ENCODE results near the gene PARD3B. TPM values are rescaled to one million over a fixed set of nuclear protein-coding genes. Genes with fewer than 3 reads are reported as not detected.

The PARD3B gene
- total RNA-seq, 1 experiment from 2014 or later, result 2.0 TPM

DNA sequence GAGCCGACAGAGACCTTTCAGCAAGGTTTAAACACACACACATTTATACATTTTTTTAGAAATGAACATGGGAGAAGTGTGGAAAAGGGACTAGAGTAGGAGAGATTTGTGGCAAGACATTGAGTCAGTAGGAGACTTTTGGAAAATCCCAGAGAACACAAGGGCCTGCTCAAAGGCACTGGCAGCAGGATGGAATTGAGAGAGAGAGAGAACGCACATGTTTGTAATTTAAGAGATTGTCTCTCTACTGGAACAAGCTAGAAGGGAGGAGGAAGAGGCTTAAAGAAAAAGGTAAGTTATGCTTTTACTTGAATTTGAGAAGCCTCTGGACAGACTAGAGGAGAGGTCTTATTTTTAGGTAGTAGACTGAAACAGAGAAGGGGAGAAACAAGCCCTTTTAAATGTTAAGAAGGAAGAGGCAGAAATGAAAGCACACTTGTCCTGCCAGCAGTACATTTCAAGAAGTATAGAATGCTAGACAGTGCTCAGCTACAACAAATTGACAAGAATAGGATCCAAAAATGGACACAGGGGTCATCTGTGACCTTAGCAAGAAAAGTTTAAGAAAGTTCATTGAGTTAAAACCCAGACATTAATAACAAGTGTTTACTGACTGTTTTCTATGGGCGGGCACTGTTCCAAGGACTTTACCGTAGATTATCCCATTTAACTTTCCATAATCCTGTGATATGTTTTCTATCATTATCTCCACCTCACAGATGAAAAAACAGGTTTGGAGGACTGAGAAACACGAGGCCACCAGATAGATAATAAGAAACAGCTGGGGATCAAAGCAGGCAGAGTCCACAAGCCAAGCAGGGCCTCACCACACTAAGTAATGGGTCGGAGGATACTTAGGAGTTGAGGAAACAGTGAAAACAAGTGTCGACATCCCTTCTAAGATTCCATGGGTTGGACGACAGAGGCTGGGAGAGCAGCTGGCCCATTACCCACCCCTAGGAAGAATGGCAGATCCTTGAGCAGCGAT is 830.5 kb downstream of the PARD3B start:
- H4K20me1 ChIP-seq (ENCODE audit: insufficient read depth), result no peaks in the 10 kb centered on the region
- ChIA-PET CTCF (no interaction called here), RAD21 (ENCODE audit: low non-redundant PET in 1 of 2, low total read pairs in 2 of 2, uncharacterized antibody in 2 of 2, unreplicated experiment in 2 of 2) (no interaction called here), POLR2A (no interaction called here)
- H3K36me3 ChIP-seq (ENCODE audit: control insufficient read depth in 1 of 2, insufficient read depth in 2 of 2, low read length in 2 of 2), result no peaks in the 10 kb centered on the region
- no peak overlapping the region for H3K27ac ChIP-seq (ENCODE audit: low read depth, low read length)
- no peaks in the 10 kb centered on the region for H3K9me2 ChIP-seq (ENCODE audit: insufficient read depth)
- no peak overlapping the region for H2AFZ ChIP-seq (ENCODE audit: low read depth, low read length, poor library complexity, severe bottlenecking)
- no peaks in the 10 kb centered on the region for H3K9me3 ChIP-seq (ENCODE audit: control insufficient read depth in 1 of 2, insufficient read depth in 1 of 2, low read depth in 1 of 2, low read length in 2 of 2)
- H3K4me1 ChIP-seq (ENCODE audit: control insufficient read depth in 1 of 2, insufficient read depth in 2 of 2, low read length in 2 of 2), result no peaks in the 10 kb centered on the region
- H3K4me2 ChIP-seq (ENCODE audit: low read length), result no peak overlapping the region
- TF ChIP-seq ZFX (IDR thresholded peaks at IDR 0.05) (no peak), ELF1 (IDR thresholded peaks at IDR 0.05; ENCODE audit: borderline replicate concordance, low read depth) (no peak), EZH2phosphoT487 (IDR thresholded peaks at IDR 0.05; ENCODE audit: borderline replicate concordance) (no peak), RAD21 (IDR thresholded peaks at IDR 0.05; ENCODE audit: low read depth) (no peak), POLR2AphosphoS5 (IDR thresholded peaks at IDR 0.05; ENCODE audit: low read depth, low read length) (no peak), CEBPB (IDR thresholded peaks at IDR 0.05; ENCODE audit: low read depth) (no peak), YY1 (IDR thresholded peaks at IDR 0.05; ENCODE audit: extremely low read depth, insufficient replicate concordance, low read depth, low read length) (no peak), FOSL1 (IDR thresholded peaks at IDR 0.05; ENCODE audit: low read depth) (no peak), TCF7L2 (IDR thresholded peaks at IDR 0.05; ENCODE audit: borderline replicate concordance, extremely low read depth, insufficient read depth, insufficient read length) (no peak), EGR1 (IDR thresholded peaks at IDR 0.05; ENCODE audit: low read depth) (no peak), SRF (IDR thresholded peaks at IDR 0.05; ENCODE audit: low read depth) (no peak), SP1 (IDR thresholded peaks at IDR 0.05; ENCODE audit: low read depth) (no peak)
- TF ChIP-seq, protein P1, sequence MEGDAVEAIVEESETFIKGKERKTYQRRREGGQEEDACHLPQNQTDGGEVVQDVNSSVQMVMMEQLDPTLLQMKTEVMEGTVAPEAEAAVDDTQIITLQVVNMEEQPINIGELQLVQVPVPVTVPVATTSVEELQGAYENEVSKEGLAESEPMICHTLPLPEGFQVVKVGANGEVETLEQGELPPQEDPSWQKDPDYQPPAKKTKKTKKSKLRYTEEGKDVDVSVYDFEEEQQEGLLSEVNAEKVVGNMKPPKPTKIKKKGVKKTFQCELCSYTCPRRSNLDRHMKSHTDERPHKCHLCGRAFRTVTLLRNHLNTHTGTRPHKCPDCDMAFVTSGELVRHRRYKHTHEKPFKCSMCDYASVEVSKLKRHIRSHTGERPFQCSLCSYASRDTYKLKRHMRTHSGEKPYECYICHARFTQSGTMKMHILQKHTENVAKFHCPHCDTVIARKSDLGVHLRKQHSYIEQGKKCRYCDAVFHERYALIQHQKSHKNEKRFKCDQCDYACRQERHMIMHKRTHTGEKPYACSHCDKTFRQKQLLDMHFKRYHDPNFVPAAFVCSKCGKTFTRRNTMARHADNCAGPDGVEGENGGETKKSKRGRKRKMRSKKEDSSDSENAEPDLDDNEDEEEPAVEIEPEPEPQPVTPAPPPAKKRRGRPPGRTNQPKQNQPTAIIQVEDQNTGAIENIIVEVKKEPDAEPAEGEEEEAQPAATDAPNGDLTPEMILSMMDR (IDR thresholded peaks at IDR 0.05 in 2 of 3, conservative IDR thresholded peaks at IDR 0.05 in 1 of 3; ENCODE audit: borderline replicate concordance in 1 of 3, insufficient read depth in 1 of 3, low read depth in 2 of 3, low read length in 2 of 3), result no peak
- TF ChIP-seq, protein P2, sequence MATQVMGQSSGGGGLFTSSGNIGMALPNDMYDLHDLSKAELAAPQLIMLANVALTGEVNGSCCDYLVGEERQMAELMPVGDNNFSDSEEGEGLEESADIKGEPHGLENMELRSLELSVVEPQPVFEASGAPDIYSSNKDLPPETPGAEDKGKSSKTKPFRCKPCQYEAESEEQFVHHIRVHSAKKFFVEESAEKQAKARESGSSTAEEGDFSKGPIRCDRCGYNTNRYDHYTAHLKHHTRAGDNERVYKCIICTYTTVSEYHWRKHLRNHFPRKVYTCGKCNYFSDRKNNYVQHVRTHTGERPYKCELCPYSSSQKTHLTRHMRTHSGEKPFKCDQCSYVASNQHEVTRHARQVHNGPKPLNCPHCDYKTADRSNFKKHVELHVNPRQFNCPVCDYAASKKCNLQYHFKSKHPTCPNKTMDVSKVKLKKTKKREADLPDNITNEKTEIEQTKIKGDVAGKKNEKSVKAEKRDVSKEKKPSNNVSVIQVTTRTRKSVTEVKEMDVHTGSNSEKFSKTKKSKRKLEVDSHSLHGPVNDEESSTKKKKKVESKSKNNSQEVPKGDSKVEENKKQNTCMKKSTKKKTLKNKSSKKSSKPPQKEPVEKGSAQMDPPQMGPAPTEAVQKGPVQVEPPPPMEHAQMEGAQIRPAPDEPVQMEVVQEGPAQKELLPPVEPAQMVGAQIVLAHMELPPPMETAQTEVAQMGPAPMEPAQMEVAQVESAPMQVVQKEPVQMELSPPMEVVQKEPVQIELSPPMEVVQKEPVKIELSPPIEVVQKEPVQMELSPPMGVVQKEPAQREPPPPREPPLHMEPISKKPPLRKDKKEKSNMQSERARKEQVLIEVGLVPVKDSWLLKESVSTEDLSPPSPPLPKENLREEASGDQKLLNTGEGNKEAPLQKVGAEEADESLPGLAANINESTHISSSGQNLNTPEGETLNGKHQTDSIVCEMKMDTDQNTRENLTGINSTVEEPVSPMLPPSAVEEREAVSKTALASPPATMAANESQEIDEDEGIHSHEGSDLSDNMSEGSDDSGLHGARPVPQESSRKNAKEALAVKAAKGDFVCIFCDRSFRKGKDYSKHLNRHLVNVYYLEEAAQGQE (IDR thresholded peaks at IDR 0.05; ENCODE audit: low read depth), result no peak
- TF ChIP-seq, protein P3, sequence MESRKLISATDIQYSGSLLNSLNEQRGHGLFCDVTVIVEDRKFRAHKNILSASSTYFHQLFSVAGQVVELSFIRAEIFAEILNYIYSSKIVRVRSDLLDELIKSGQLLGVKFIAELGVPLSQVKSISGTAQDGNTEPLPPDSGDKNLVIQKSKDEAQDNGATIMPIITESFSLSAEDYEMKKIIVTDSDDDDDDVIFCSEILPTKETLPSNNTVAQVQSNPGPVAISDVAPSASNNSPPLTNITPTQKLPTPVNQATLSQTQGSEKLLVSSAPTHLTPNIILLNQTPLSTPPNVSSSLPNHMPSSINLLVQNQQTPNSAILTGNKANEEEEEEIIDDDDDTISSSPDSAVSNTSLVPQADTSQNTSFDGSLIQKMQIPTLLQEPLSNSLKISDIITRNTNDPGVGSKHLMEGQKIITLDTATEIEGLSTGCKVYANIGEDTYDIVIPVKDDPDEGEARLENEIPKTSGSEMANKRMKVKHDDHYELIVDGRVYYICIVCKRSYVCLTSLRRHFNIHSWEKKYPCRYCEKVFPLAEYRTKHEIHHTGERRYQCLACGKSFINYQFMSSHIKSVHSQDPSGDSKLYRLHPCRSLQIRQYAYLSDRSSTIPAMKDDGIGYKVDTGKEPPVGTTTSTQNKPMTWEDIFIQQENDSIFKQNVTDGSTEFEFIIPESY (IDR thresholded peaks at IDR 0.05; ENCODE audit: extremely low read depth, insufficient replicate concordance, low read length), result no peak
- no peaks in the 10 kb centered on the region for H3K79me2 ChIP-seq (ENCODE audit: insufficient read depth, low read length)
- no TSS peak for BruUV-seq (replicated peaks)
- H3K27me3 ChIP-seq (ENCODE audit: insufficient read depth, low read length), result no peaks in the 10 kb centered on the region
- ATAC-seq (no peak), DNase-seq (ENCODE audit: low read depth, low spot score) (no peak)
- intact Hi-C loops (cut with micrococcal nuclease), result no loop called here
- no peak overlapping the region for H3K9ac ChIP-seq (ENCODE audit: low read length)
- H3K4me3 ChIP-seq (replicated peaks in 1 of 2; ENCODE audit: low read depth in 1 of 2, low read length in 2 of 2), result no peak overlapping the region
